ENCODE measurements around the gene APOC4.
"Not testable (repeated sequence)": the region's sequence is repeated elsewhere in the genome, so short reads cannot be mapped to it uniquely, and the experiment has no call there.

Gene APOC4

GRCh38 chr19:44960906-44961728 is 19.1 kb downstream of the APOC4 start:
- TF ChIP-seq, protein P1, sequence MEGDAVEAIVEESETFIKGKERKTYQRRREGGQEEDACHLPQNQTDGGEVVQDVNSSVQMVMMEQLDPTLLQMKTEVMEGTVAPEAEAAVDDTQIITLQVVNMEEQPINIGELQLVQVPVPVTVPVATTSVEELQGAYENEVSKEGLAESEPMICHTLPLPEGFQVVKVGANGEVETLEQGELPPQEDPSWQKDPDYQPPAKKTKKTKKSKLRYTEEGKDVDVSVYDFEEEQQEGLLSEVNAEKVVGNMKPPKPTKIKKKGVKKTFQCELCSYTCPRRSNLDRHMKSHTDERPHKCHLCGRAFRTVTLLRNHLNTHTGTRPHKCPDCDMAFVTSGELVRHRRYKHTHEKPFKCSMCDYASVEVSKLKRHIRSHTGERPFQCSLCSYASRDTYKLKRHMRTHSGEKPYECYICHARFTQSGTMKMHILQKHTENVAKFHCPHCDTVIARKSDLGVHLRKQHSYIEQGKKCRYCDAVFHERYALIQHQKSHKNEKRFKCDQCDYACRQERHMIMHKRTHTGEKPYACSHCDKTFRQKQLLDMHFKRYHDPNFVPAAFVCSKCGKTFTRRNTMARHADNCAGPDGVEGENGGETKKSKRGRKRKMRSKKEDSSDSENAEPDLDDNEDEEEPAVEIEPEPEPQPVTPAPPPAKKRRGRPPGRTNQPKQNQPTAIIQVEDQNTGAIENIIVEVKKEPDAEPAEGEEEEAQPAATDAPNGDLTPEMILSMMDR (IDR thresholded peaks at IDR 0.05; ENCODE audit: low read depth, low read length), result no peak
- in situ Hi-C loops (cut with HindIII; ENCODE audit: low sequenced_read_pairs), result no loop called here
- H3K4me3 ChIP-seq (ENCODE audit: low read depth, low read length), result no peak overlapping the region
- no peak for DNase-seq (ENCODE audit: low read depth, low spot score)

GRCh38 chr19:44961821-44962220 is 19.8 kb downstream of the APOC4 start:
- TF ChIP-seq, protein P1 (IDR thresholded peaks at IDR 0.05; ENCODE audit: low read depth, low read length), result no peak
- H3K4me3 ChIP-seq (ENCODE audit: low read depth, low read length), result no peak overlapping the region
- in situ Hi-C loops (cut with HindIII; ENCODE audit: low sequenced_read_pairs), result no loop called here
- DNase-seq (ENCODE audit: low read depth, low spot score), result no peak

DNA sequence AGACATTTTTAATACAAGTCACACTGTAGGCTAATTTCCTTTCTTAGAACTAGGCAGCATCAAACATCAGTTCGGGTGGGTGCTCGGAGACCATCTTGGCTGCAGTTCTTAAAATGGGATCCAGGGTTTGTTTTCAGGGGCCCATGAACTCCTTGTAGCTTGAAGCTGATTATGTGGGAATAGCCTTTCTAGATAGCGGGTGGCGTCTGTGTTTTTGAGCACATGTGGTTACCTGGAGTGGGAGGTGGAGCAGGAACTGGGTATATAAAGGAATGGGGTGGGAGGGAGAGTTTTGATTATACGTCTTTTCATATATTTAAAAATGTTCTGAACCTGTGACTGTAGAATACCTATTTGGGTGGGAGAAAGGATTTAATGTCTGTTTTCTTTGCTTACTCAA is 26.1 kb downstream of the APOC4 start:
- H3K4me3 ChIP-seq (ENCODE audit: low read depth, low read length), result no peak overlapping the region
- in situ Hi-C loops (cut with HindIII; ENCODE audit: low sequenced_read_pairs), result no loop called here
- TF ChIP-seq, protein P1 (IDR thresholded peaks at IDR 0.05; ENCODE audit: low read depth, low read length), result no peak
- DNase-seq (ENCODE audit: low read depth, low spot score), result no peak

GRCh38 chr19:44968670-44969069 is 26.6 kb downstream of the APOC4 start:
- in situ Hi-C loops (cut with HindIII; ENCODE audit: low sequenced_read_pairs), result no loop called here
- TF ChIP-seq, protein P1 (IDR thresholded peaks at IDR 0.05; ENCODE audit: low read depth, low read length), result no peak
- no peak overlapping the region for H3K4me3 ChIP-seq (ENCODE audit: low read depth, low read length)
- no peak for DNase-seq (ENCODE audit: low read depth, low spot score)

DNA sequence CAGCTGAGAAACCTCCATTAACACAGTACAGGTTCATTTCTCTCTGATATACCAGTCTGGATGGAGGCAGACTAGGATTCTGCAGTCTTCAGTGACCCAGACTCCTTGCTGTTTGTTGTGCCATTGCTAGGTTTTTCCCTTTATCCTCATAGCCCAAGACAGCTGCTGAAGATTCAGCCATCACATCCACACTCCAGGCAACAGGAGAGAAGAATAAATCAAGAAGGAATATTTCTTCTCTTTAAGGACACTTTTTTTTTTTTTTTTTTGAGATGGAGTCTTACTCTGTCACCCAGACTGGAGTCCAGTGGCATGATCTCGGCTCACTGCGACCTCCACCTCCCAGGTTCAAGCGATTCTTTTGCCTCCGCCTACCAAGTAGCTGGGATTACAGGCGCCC is 27.4 kb downstream of the APOC4 start:
- in situ Hi-C loops (cut with HindIII; ENCODE audit: low sequenced_read_pairs), result no loop called here
- no peak for DNase-seq (ENCODE audit: low read depth, low spot score)
- H3K4me3 ChIP-seq (ENCODE audit: low read depth, low read length), result no peak overlapping the region
- TF ChIP-seq, protein P1 (IDR thresholded peaks at IDR 0.05; ENCODE audit: low read depth, low read length), result no peak

GRCh38 chr19:44971451-44971850 is 29.4 kb downstream of the APOC4 start:
- H3K4me3 ChIP-seq (ENCODE audit: low read depth, low read length); DNase-seq (ENCODE audit: low read depth, low spot score); in situ Hi-C loops (cut with HindIII; ENCODE audit: low sequenced_read_pairs): not testable (repeated sequence)

GRCh38 chr19:44972802-44973201 is 30.8 kb downstream of the APOC4 start:
- no peak overlapping the region for H3K4me3 ChIP-seq (ENCODE audit: low read depth, low read length)

More at GRCh38 chr19:44972802-44973201, 30.8 kb downstream of the APOC4 start:
- no peak for DNase-seq (ENCODE audit: low read depth, low spot score)
- in situ Hi-C loops (cut with HindIII; ENCODE audit: low sequenced_read_pairs), result no loop called here
- TF ChIP-seq, protein P1 (IDR thresholded peaks at IDR 0.05; ENCODE audit: low read depth, low read length), result no peak
